HG03103 (cell line): ENCODE results near the gene ATP5F1D.

Source experiments
- ATAC-seq: cut with Tn5 transposase; IDR thresholded peaks from one replicate; pipeline ENCODE4 v1.9.1; 2021; ENCODE audit warnings: low read depth; ENCODE audit not compliant: unreplicated experiment

Gene ATP5F1D

GRCh38 chr19:1231729-1232637, 9.6 kb upstream of the ATP5F1D start:
- ATAC-seq, result no peak

- no peak for ATAC-seq
These were observed 8.9 kb upstream of the ATP5F1D start for GRCh38 chr19:1232652-1233072.

GRCh38 chr19:1233115-1233667, 8.4 kb upstream of the ATP5F1D start:
- no peak for ATAC-seq

- no peak for ATAC-seq
These were observed 7.2 kb upstream of the ATP5F1D start for GRCh38 chr19:1234051-1234954.

GRCh38 chr19:1234955-1235380, 6.6 kb upstream of the ATP5F1D start:
- no peak for ATAC-seq

- ATAC-seq, result no peak
These were observed 5.7 kb upstream of the ATP5F1D start for GRCh38 chr19:1235625-1236538.

GRCh38 chr19:1236576-1236975, 5.0 kb upstream of the ATP5F1D start:
- no peak for ATAC-seq

GRCh38 chr19:1237027-1237659, 4.4 kb upstream of the ATP5F1D start:
- ATAC-seq, result no peak

- ATAC-seq, result no peak
These were observed 3.7 kb upstream of the ATP5F1D start, which contains the start of gene CBARP for GRCh38 chr19:1237754-1238368. Gene CBARP, minus strand, starts transcription at chr19:1238005. Its CDS starts 1,905 bp downstream, at chr19:1236100.

- ATAC-seq, result no peak
These were observed 2.9 kb upstream of the ATP5F1D start for GRCh38 chr19:1238369-1239303.

- no peak for ATAC-seq
These were observed 2.1 kb upstream of the ATP5F1D start for GRCh38 chr19:1239420-1239795.

- ATAC-seq, result no peak
These were observed 1.5 kb upstream of the ATP5F1D start for GRCh38 chr19:1239796-1240737.

GRCh38 chr19:1240925-1241324, 626 bp upstream of the ATP5F1D start:
- no peak for ATAC-seq

- ATAC-seq, result no peak
These were observed 2.5 kb downstream of the ATP5F1D start for GRCh38 chr19:1243768-1244692.

GRCh38 chr19:1244693-1245451, 3.3 kb downstream of the ATP5F1D start:
- ATAC-seq, result no peak
